ENCODE results near the gene AUTS2. TPM values are rescaled to one million over a fixed set of nuclear protein-coding genes. Genes with fewer than 3 reads are reported as not detected.

The AUTS2 gene
- total and polyA plus RNA-seq, 10 of the 15 experiments (the other 5 are each of a cell fraction or from before 2014, with no cell fraction given): 6.4 to 55.6 (median 21.6) TPM

GRCh38 chr7:70679661-70680060 is 1081.4 kb downstream of the AUTS2 start (continued):
- TF ChIP-seq REST (IDR thresholded peaks at IDR 0.05; ENCODE audit: low read depth, low read length): no peak
- TF ChIP-seq MEF2A (IDR thresholded peaks at IDR 0.05; ENCODE audit: insufficient read depth, low read depth, low read length): 0 out of 2 replicates have a peak, but pooled peaks have one; percentile 11
- TF ChIP-seq PAX8 (IDR thresholded peaks at IDR 0.05): no peak
- no peak for TF ChIP-seq NBN (IDR thresholded peaks at IDR 0.05)

DNA sequence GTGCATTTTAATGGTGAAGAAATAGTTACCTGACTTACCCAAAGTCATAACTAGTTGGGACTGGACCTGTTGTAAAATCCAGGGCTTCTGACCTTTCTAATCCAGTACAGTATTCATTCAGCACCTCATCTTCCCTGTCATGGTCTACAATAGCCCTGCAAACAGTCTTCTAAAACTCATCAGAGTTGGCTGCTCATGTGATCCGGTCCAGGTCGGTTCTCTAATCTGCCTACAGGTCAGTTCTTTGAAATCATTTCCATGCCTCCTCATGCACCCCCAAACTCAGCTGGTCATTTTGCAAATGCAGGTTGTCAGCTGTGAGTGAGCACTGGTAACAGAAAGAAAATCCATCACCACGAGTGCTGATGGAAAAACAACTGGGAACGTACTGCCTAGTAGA is 1082.0 kb downstream of the AUTS2 start:
- no peak overlapping the region for H3K9ac ChIP-seq (ENCODE audit: control insufficient read depth, insufficient read depth, low read length)
- 93% methylated on average over 4 of the region's 4 CpGs for WGBS (ENCODE audit: insufficient coverage, insufficient replicate concordance, low lambda C conversion rate, missing lambda C conversion rate)
- no peaks in the 10 kb centered on the region; a peak in 2 of 4 replicates for H3K36me3 ChIP-seq (ENCODE audit: control insufficient read depth in 2 of 2, insufficient read depth in 2 of 2, low read length in 1 of 2)
- no peak overlapping the region for H2AFZ ChIP-seq (ENCODE audit: control insufficient read depth, low read depth, low read length)
- no peak overlapping the region for H3K27ac ChIP-seq (ENCODE audit: control insufficient read depth, insufficient read depth)
- ChIA-PET CTCF (no interaction called here), POLR2A (no interaction called here), RAD21 (ENCODE audit: unreplicated experiment) (interaction anchor here (1.6 kb wide), 1 partner anchor 16 kb away, joined by 4 read pairs; no protein-coding TSS in a partner anchor), SMC1A (ENCODE audit: uncharacterized antibody, unreplicated experiment) (interaction anchor here (0.7 to 2.0 kb wide), 3 partner anchors 13 to 35 kb away, joined by 3 to 5 read pairs (median 5); no protein-coding TSS in a partner anchor)
- no peaks in the 10 kb centered on the region for H3K9me3 ChIP-seq (replicated peaks; ENCODE audit: control insufficient read depth, insufficient read depth, low read length)
- H3K4me1 ChIP-seq (ENCODE audit: control insufficient read depth, insufficient read depth, low read length): peaks cover 15% of the 10 kb centered on the region
- no TSS peak for BruUV-seq (replicated peaks)
- in situ Hi-C loops (cut with MboI): no loop called here
- DNase-seq (ENCODE audit: low read depth, low spot score) (no peak), ATAC-seq (no peak), FAIRE-seq (no peak)
- no peak overlapping the region for H3K4me2 ChIP-seq (ENCODE audit: control insufficient read depth, insufficient read depth)
- H3K4me3 ChIP-seq: no peak overlapping the region
- H3K79me2 ChIP-seq (ENCODE audit: control insufficient read depth, insufficient read depth, low read length): no peaks in the 10 kb centered on the region
- intact Hi-C loops (cut with micrococcal nuclease; ENCODE audit: unreplicated experiment): no loop called here
- no peaks in the 10 kb centered on the region for H4K20me1 ChIP-seq (ENCODE audit: control insufficient read depth, insufficient read depth)
- H3K27me3 ChIP-seq (replicated peaks in 1 of 2; ENCODE audit: control insufficient read depth in 2 of 2, insufficient read depth in 2 of 2, low read length in 1 of 2): no peaks in the 10 kb centered on the region
- no peak for TF ChIP-seq KLF5 (IDR thresholded peaks at IDR 0.05; ENCODE audit: partially characterized antibody)
- no peak for TF ChIP-seq NFIC (IDR thresholded peaks at IDR 0.05; ENCODE audit: low read depth, low read length)
- TF ChIP-seq, protein P1, sequence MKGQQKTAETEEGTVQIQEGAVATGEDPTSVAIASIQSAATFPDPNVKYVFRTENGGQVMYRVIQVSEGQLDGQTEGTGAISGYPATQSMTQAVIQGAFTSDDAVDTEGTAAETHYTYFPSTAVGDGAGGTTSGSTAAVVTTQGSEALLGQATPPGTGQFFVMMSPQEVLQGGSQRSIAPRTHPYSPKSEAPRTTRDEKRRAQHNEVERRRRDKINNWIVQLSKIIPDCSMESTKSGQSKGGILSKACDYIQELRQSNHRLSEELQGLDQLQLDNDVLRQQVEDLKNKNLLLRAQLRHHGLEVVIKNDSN (IDR thresholded peaks at IDR 0.05; ENCODE audit: borderline replicate concordance, extremely low read length, insufficient read depth, low read depth, low read length): no peak
- TF ChIP-seq CUX1 (IDR thresholded peaks at IDR 0.05; ENCODE audit: insufficient replicate concordance, low read depth, low read length): no peak
- TF ChIP-seq PAX8 (IDR thresholded peaks at IDR 0.05): no peak
- TF ChIP-seq BACH1 (IDR thresholded peaks at IDR 0.05; ENCODE audit: borderline replicate concordance): no peak
- no peak for TF ChIP-seq ATF7 (IDR thresholded peaks at IDR 0.05; ENCODE audit: low read depth)
- TF ChIP-seq NRF1 (conservative IDR thresholded peaks at IDR 0.05; ENCODE audit: low read depth, low read length): no peak
- no peak for TF ChIP-seq STAT3 (IDR thresholded peaks at IDR 0.05; ENCODE audit: low read depth, low read length)
- TF ChIP-seq TCF3 (IDR thresholded peaks at IDR 0.05; ENCODE audit: borderline replicate concordance, insufficient read depth, low read depth, low read length): no peak

All from GM12878 (cell line).